ENCODE measurements around the gene NEU1. TPM values are rescaled to one million over a fixed set of nuclear protein-coding genes. Genes with fewer than 3 reads are reported as not detected.
"Not testable (repeated sequence)": the region's sequence is repeated elsewhere in the genome, so short reads cannot be mapped to it uniquely, and the experiment has no call there.

NEU1 gene
- polyA plus RNA-seq, 1 donor, result 15.0 TPM

DNA sequence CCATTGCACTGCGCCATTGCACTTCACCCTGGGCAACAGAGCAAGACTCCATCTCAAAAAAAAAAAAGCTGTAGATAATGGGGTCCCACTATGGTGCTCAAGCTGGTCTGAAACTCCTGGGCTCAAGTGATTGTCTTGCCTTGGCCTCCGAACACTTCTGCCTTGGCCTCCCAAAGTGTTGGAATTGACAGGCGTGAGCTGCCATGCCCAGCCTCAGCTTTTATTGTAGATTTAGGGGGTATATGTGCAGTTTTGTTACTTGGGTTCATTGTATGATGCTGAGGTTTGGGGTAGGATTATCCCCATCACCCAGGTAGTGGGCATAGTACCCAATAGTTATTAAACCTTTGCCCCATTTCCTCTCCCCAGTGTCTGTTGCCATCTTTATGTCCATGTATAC lies 23.7 kb downstream of the NEU1 start:
- DNase-seq (ENCODE audit: low read depth), result no peak

DNA sequence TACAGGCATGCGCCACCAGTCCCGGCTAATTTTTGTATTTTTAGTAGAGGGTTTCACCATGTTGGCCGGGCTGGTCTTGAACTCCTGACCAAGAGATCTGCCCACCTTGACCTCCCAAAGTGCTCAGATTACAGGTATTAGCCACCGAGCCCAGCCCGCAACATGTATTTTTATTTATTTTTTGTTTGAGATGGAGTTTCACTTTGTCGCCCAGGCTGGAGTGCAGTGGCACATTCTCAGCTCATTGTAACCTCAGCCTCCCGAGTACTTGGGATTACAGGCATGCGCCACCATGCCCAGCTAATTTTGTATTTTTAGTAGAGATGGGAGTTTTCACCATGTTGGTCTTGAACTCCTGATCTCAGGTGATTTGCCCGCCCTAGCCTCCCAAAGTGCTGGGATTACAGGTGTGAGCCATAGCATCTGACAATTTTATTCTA lies 24.5 kb downstream of the NEU1 start:
- not testable (repeated sequence) for DNase-seq (ENCODE audit: low read depth)

DNA sequence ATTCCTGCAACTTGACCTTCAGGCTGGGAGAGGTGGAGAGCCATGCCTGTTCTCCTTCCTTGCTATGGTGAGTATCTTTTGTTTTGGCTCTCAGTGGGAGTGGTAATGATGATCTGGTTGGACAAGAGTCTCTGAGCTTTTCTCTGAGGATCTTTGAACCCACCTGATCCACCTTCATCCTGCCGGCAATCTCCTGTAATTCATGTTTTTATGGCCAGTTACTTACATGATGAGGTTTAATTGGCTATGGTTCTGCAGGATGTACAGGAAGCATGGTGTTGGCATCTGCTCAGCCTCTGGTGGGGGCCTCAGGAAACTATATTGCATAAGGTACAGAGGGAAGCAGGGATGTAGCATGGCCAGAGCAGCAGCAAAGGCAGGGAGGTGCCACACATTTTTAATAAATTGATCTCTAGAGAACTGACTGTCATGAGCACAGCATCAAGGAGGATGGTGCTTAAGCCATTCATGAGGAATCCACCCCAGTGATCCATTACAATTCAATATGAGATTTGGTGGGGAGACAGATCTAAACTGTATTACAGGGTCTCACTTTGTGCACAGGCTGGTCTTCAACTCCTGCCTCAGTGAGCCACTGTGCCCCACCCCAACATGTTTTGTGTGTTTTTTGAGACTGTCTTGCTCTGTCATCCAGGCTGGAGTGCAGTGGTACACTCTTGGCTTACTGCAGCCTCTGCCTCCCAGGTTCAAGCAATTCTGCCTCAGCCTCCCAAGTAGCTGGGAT lies 25.1 kb downstream of the NEU1 start:
- DNase-seq (ENCODE audit: low read depth), result no peak

DNA sequence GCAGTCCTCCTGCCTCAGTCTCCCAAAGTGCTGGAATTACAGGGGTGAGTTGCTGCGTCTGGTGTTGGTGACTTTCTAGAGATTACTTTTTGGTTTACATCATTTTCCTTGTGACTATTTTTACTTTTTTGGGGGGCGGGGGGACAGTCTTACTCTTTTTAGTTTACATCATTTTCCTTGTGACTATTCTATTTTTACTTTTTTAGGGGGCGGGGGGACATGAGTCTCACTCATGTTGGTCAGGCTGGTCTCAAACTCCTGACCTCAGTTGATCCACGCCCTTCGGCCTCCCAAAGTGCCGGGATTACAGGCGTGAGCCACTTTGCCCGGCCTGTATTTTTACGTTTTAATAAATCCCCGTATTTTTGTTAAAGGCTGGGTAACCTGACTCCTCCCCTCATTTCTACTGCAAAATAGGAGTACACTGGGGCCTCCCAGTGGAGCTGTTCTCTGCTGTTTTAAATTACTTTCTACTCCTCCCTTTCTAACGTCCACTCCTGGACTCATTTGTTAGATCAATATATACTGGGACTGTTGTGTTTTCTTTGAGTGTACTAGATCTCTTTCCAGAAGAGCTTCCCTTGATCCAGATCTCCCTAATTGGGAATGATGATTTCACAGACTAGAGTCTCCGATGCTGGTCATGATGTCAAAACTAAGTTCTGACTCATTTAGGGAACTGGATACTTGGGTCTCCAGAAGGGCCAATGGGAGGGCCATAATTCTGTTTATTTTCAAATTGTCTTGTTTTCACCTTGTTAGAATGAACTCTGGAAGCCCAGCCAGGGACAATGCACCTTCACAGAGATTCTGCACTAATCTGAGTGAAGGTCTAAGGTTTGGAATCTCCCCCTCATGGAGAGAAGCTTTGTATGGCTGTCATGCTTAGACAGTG lies 25.9 kb downstream of the NEU1 start:
- no peak for DNase-seq (ENCODE audit: low read depth)

DNA sequence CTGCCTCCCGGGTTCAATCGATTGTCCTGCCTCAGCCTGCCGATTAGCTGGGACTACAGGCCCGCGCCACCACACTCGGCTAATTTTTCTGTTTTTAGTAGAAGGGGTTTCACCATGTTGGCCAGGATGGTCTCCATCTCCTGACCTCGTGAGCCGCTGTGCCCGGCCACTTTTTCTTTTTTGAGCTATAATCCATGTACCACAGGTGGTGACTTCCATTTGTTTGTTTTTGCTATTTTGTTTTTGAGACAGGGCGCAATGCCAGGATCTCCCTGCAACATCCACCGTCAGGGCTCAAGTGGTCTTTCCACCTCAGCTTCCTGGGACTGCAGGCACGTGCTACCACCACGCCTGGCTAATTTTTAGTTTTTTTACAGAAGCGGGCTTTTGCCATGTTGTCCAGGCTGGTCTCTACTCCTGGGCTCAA lies 26.6 kb downstream of the NEU1 start:
- DNase-seq (ENCODE audit: low read depth), result no peak

DNA sequence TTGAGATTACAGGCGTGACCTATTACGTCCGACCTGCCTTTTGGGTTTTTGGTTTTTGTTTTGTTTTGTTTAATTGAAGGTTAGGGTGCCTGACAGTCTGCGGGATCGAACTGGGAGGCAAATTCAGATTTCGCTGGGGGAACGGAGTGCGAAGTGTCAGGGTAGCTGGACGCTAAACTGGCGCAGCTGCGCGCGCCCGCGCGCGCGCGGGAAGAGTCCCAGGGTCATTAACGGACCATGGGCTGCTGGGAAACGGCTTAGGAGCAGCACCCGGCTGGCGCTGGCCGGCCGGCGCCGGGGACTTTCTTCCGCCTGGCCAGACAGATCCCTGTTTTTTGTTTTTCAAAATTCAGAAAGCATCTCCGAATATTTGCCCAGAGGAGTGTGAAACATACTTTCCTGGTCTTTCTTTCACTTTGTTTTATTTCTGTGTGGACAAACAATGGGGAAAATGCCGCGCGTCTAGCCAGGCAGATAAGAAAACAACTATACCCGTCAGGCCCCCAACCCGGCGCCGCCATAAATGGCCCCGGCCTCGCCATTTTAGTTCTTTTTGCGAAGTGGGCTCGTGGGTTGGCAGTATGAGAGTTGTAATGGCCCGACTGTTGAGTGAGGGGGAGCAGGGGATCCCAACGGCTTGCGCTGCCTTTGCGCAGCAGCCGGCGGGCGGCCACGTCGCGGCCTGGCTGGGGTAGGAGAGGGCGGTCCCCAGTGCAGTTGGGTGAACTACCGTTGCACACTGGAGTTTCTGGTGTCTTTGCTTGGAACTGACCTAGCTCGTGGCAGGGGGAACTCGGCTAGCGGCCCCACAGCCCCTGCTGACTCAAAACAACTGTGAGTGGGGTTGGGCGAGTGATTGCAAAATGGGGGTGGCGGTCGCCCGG lies 28.0 kb downstream of the NEU1 start:
- peak; percentile 81 for DNase-seq (ENCODE audit: low read depth)

DNA sequence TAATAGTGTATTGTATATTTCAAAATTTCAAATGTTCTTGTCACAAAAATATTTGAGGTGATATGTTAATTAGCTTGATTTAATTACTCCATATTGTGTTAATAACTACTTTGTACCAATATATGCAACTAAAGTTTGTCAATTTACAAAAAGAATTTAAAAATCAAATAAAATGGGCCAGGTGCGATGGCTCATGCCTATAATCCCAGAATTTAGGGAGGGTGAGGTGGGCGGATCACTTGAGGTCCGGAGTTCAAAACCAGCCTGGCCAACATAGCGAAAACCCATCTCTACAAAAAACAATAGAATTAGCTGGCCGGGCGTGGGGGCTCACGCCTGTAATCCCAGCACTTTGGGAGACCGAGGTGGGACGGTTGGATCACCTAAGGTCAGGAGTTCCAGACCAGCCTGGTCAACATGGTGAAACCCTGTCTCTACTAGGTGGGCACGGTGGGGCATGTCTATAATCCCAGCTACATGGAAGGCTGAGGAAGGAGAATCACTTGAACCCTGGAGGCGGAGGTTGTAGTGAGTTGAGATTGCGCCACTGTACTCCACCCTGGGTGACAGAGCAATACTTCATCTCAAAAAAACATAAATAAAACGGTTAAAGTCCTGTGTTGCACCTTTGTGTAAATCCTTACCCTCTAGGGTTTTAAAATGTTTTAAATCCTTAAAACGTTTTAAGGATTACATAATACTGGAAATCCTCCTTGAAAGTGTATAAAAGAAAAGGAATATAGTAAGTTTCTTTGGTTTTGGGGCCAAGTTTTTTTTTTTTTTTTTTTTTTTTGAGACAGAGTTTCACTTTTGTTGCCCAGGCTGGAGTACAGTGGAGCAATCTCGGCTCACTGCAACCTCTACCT lies 31.0 kb downstream of the NEU1 start:
- DNase-seq (ENCODE audit: low read depth), result no peak

DNA sequence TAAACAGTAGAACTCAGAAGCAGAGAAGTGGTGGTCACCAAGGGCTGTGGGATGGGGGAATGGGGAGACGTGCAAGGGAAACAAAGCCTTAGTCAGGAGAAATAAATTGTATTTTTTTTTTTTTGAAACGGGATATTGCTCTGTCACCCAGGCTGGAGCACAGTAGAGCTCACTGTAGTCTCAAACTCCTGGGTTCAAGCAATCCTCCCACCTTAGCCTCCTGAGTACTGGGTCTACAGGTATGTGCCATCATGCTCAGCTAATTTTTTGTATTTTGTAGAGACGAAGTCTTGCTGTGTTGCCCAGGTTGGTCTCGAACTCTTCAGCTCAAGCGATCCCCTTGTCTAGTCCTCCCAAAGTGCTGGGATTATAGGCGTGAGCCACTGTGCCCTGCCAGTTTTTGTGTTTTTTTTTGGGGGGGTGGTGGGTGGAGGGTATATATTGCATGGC lies 31.7 kb downstream of the NEU1 start:
- DNase-seq (ENCODE audit: low read depth), result no peak

DNA sequence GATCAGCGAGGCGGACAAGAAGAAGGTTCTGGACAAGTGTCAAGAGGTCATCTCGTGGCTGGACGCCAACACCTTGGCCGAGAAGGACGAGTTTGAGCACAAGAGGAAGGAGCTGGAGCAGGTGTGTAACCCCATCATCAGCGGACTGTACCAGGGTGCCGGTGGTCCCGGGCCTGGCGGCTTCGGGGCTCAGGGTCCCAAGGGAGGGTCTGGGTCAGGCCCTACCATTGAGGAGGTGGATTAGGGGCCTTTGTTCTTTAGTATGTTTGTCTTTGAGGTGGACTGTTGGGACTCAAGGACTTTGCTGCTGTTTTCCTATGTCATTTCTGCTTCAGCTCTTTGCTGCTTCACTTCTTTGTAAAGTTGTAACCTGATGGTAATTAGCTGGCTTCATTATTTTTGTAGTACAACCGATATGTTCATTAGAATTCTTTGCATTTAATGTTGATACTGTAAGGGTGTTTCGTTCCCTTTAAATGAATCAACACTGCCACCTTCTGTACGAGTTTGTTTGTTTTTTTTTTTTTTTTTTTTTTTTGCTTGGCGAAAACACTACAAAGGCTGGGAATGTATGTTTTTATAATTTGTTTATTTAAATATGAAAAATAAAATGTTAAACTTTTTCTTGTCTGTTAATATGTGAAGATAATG lies 32.9 kb downstream of the NEU1 start:
- DNase-seq (ENCODE audit: low read depth), result no peak

DNA sequence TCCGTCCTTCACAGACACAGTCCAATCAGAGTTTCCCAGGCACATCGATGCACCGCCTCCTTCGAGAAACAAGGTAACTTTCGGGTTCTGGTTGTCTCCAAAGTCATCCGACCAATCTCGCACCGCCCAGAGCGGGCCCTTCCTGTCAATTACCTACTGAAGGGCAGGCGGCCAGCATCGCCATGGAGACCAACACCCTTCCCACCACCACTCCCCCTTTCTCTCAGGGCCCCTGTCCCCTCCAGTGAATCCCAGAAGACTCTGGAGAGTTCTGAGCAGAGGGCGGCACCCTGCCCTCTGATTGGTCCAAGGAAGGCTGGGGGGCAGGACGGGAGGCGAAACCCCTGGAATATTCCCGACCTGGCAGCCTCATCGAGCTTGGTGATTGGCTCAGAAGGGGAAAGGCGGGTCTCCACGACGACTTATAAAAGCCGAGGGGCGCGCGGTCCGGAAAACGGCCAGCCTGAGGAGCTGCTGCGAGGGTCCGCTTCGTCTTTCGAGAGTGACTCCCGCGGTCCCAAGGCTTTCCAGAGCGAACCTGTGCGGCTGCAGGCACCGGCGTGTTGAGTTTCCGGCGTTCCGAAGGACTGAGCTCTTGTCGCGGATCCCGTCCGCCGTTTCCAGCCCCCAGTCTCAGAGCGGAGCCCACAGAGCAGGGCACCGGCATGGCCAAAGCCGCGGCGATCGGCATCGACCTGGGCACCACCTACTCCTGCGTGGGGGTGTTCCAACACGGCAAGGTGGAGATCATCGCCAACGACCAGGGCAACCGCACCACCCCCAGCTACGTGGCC lies 35.1 kb downstream of the NEU1 start, which contains the start of gene HSPA1B:
TSS of gene HSPA1B (plus strand) at position 453 of the 794 bp plus-strand sequence. CDS start at position 666, 213 bp downstream.
- peak; percentile 98 for DNase-seq (ENCODE audit: low read depth)

DNA sequence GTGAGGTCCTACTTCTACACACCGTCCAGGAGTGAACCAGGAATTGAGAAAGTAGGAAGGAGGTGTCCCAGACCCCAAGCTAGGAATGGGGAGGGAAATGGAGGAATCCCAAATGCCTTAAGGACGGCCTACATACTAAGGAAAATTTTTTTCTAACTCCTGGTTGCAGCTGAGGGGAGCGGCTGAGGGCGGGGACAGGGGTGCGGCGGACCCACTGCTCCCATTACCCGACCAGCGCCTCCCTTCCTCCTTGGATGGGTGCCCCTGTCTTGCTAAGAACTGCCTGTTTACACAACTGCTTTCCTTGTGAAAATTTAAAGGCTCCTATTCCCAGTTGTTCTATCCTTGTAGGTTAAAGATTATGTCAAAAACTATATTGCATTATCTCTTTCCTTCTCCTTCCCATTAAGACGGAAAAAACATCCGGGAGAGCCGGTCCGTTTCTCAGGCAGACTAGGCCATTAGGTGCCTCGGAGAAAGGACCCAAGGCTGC lies 35.8 kb downstream of the NEU1 start:
- DNase-seq (ENCODE audit: low read depth), result peak; percentile 77

DNA sequence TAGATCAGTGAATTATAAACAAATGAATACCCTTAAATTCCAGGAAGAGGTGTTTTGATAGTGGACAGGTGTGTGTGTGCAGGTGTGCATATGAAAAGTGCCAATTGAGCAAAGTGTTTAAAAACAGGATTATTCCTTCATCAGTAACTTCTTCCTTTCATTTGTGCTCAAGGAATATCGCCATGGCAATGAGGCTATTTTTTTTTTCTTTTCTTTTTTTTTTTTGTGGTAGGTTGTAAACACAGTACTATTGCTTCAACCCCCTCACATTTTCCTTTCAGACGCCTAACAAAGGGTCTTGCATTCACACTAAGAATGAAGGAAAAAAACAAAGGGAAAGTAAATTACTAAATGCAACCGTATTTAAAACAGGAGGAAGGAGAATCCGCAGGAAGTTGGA lies 37.1 kb downstream of the NEU1 start:
- no peak for DNase-seq (ENCODE audit: low read depth)

DNA sequence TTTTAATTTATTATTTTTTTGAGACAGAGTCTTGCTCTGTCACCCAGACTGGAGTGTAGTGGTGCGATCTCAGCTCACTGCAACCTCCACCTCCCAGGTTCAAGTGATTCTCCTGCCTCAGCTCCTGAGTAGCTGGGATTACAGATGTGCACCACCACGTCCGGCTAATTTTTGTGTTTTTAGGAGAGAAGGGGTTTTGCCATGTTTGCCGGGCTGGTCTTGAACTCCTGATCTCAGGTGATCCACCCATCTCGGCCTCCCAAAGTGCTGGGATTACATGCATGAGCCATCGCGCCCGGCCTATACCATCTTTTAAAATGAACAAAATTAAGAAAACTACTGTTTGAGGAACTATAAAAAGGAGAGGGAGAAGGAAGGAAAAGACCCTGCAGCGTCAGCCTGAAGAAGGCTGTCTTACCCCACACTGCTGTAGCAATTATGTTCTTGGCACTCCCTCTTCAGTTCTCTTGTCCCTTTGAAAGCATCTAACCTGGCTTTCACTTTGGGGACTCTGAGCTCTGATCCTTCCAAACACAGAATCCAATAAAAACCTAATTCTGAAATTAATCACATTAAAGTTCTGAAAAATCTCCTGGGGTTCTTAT lies 38.9 kb downstream of the NEU1 start:
- DNase-seq (ENCODE audit: low read depth), result not testable (repeated sequence)

DNA sequence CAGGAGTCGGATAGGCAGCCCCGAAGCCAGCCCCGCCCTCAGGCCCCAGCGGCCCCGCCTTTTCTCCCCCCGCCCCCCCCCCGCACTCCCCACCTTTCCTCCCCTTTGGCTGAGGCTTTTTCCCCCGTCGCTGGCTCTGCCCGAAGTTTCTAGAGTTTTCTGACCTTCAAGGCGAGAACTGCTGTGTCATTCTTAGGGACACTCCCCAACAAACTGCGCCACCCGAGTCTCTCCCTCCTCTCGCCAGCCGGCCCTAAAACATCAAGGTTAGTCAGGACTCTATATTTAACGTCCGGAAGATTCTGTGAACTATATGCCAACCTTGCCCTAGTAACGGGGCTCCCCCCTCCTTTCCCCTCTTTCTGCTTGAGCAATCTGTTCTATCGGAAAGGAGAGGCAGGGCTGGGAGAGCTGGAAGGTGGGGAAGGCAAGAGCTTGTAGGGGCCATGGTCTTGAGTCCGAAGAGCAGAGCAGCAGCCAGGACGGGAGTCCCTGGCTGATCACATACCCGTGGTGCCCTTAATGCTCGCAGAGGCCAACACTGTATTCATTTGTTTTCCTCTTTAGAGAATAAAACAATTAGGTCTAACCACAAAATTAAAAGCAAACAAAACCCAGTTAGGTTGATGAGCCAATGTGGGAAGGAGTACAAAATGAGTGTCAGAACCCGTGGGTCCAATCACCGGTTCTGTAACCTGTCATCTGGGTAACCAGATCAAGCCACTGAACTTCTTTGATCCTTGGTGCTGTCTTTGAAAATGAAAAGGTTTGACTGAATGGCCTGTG lies 40.4 kb downstream of the NEU1 start:
- no peak for DNase-seq (ENCODE audit: low read depth)

DNA sequence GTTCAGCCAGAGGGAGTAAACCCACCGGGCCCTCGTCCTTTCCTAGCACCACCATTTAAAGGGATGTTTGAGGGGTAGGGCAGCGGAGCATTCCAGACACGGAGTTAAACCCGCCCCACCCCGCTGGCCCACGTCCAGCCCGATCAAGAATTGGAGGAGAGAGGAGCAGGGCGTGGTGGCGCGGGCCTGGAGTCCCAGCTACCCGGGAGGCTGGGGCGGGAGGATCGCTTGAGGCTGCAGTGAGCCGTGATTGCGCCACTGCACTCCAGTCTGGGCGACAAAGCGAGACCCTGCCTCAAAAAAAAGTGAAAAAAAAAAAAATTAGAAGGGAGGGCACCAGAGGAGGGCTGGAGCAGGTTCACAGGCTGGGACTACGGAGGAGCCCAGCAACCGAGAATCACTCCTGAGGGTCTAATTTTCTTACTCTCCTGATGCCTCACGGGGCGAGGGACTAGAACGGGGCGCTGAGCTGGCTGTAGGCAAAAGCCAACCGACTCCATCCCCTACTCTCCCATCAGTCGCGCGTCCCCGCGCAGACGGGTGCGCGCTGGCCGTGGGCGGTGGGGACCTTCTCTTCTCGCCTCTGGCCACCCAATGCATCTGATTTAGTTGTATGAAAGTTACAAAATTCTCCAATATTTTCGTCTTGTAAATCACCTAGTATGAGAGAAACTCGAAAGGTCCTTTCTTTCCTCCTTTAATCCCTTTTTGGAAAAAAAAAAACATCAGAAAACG lies 41.2 kb downstream of the NEU1 start:
- no peak for DNase-seq (ENCODE audit: low read depth)

DNA sequence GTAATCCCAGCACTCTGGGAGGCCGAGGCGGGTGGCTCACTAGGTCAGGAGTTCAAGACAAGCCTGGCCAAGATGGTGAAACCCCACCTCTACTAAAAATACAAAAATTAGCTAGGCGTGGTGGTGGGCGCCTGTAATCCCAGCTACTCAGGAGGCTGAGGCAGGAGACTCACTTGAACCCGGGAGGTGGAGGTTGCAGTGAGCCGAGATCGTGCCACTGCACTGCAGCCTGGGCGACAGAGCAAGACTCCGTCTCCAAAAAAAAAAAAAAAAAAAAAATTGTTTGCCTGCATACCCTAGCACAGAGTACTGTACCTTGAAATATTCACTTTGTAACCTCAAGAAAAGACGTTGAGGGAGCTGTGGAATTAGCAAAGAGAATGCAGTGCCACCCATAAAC lies 42.2 kb downstream of the NEU1 start:
- DNase-seq (ENCODE audit: low read depth), result not testable (repeated sequence)

DNA sequence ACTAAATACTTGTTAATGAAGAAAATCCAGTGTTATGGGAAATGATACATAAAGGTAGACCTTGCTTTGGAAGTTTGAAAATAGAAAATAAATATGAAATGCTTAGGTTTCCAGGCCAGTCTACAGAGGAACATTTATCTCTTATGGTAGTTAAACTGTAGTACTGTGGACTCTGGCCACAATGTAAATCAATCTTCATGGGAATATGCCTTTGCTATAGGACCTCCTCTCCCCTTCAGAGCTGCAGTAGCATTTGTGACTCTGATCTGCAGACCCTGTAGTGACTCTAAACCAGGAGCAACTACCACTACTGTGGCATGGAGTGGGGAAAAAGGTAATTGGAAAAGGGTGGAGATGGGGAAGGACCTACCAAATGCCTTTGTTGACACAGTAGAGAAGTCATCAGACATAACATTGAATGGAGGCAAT lies 42.7 kb downstream of the NEU1 start:
- no peak for DNase-seq (ENCODE audit: low read depth)
